Motor neuron (in vitro differentiated cells): ENCODE data around the gene TEPSIN. TPM values are rescaled to one million over a fixed set of nuclear protein-coding genes. Genes with fewer than 3 reads are reported as not detected.

ENCODE experiments used
- ATAC-seq, 8 experiments: fragments of 200-7000 bp; cut with Tn5 transposase; replicated peaks in 6 of 8; 2 replicates each; pipeline ENCODE4 v1.8.0; 2021; ENCODE audit warnings: mild to moderate bottlenecking in 8 of 8, moderate library complexity in 8 of 8
- H3K27ac ChIP-seq, 2 donors: fragments of 250-450 bp; sonication (Bioruptor Pico); 2 replicates each; pipeline ENCODE4 v1.9.0; 2021; ENCODE audit warnings: antibody characterized with exemption in 2 of 2, mild to moderate bottlenecking in 2 of 2, moderate library complexity in 1 of 2
- H3K4me1 ChIP-seq, 2 donors: fragments of 250-450 bp; sonication (Bioruptor Pico); replicated peaks in 1 of 2; 2 replicates each; pipeline ENCODE4 v1.6.1; 2021; ENCODE audit warnings: antibody characterized with exemption in 2 of 2, mild to moderate bottlenecking in 2 of 2, moderate library complexity in 1 of 2
- H3K4me3 ChIP-seq, 5 donors: fragments of 250-450 bp; sonication (Bioruptor Pico); 2 replicates each; pipeline ENCODE4 v1.9.0; 2021; ENCODE audit warnings: antibody characterized with exemption in 5 of 5, mild to moderate bottlenecking in 5 of 5, moderate library complexity in 4 of 5
- WGBS, 10 experiments: fragments of 450-650 bp; shearing (Covaris generic); methylation state at CpG; one replicate each; pipeline ENCODE4 v1.0.0; 2022; 5-methylcytosine and 5-hydroxymethylcytosine counted together
- in situ Hi-C, 9 experiments: fragments of 400-800 bp; cut with MboI; loops; one replicate each; pipeline ENCODE4 v1.15.0; 2021; ENCODE audit warnings: low sequenced_read_pairs in 9 of 9, low pct_unique_long_range_greater_than_20kb in 2 of 9; ENCODE audit not compliant: unreplicated experiment in 9 of 9
- total RNA-seq, 8 experiments: library from RNA; unstranded; fragments of 300-600 nt; gene quantifications; 2 replicates each; pipeline versions ENCODE4 v1.2.3 to v1.2.4, GENCODE V29; 2022

The TEPSIN gene
- total RNA-seq, 8 experiments from 2014 or later = 5.9 to 36.0 (median 10.6) TPM

DNA sequence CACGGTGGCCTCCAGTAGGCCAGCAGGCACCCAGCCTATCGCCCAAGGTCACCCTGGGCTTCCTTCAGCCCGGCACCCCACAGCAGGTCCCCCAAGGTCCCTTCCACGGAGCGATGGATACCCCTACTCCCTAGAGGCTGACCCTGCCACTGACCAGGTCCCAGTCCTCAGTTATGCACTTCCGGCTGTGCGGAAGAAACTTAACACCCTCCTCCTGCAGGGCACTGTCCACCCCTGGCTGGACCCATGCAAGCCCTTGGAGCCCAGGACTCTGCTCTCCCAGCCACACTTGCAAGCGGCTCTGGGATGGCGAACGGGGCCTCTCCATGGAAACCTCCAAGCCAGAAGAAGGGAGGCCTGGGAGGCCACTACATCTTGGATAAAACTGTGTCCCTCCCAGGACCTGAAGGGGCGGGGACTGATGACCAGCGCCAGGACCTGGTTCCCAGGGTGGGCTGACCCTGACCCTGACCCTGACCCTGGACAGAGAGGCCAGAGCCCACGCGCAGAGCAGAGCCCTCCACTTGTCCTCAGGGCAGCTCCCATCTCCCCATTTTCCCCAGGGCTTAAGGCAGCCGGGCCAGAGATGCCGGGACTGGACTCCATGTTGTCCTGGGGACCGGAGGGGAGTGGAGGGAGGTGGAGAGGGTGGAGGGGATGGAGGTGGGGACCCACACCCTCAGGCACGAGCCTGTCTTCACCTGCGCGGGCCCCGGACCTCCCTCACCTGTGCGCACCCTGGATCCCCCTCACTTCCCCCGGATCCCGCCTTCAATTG, 16.8 kb downstream of the TEPSIN start:
- Histone ChIP-seq H3K27ac (no peak overlapping the region), H3K4me3 (peak overlapping the region; percentile 65 to 96 (median 92)), H3K4me1 (peaks cover 14 to 15% of the 10 kb centered on the region in 2 donors)
- peak in 2 of 8 experiments; percentile 2 to 3 for ATAC-seq
- WGBS, 10 experiments = 13 to 67% (median 32%) methylated on average over 1 to 8 of the region's 24 CpGs; no CpG with 5 or more reads in 6 of the 10 experiments
- in situ Hi-C loops = no loop called here

DNA sequence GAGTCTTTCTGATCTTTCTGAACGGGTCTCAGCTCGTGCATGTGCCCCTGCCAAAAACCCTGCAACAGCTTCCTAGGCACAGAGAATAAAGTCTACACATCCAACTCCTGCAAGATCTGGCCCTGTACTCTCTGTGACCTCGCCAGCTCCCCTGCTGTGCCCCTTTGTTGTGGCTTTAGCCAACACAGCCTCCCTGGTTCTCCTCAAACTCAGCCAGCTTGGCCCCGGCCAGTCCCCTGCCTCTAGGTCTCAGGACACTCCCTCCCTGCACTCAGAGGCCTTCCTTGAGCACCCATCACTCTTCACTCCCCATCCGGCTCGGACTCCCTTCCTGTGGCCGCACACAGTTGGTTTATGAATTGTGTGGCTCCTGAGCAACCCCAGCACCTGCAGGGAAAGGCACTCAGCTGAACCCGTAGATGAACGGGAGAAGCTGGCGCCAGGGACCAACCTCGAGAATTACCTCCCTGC, 17.4 kb downstream of the TEPSIN start:
- peak overlapping the region; percentile 65 to 96 (median 92) for H3K4me3 ChIP-seq
- in situ Hi-C loops = no loop called here
- no peak overlapping the region for H3K27ac ChIP-seq
- peaks cover 14 to 15% of the 10 kb centered on the region in 2 donors for H3K4me1 ChIP-seq
- no peak for ATAC-seq
- 0 to 75% (median 25%) methylated on average over 1 to 5 of the region's 11 CpGs; no CpG with 5 or more reads in 4 of the 10 experiments for WGBS, 10 experiments

DNA sequence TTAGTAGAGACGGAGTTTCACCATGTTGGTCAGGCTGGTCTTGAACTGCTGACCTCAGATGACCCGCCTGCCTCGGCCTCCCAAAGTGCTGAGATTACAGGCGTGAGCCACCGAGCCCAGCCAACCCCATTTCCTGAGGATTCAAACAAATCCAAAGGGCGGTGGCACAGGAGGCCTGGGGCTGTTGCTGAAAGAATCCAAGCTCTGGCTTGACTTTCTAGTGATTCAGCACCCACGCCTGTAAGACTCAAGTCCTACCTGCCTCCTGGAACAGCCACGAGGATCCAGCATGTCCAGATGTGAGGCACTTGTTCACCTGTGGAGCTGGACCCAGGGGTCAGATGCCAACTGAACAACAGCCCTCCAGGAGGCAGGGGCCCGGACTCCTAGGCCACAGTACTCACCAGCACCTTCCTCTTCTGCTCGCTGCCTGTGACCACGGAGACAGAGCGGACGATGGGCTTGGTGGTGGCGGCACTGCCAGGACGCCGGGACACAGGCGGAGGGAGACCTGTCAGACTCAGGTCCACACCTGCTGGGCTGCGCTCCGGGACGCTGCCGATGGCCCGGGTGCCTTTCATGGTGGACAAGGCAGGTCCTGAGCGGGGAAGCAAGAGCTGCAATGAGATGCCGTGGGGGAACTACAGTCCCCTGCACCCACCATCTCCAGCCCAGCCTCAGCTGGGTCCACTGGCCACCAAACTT, 19.2 kb downstream of the TEPSIN start:
- 80 to 100% (median 94%) methylated on average over 1 to 6 of the region's 24 CpGs; no CpG with 5 or more reads in 4 of the 10 experiments for WGBS, 10 experiments
- Histone ChIP-seq H3K4me3 (no peak overlapping the region), H3K27ac (no peak overlapping the region), H3K4me1 (peaks cover 14 to 15% of the 10 kb centered on the region in 2 donors)
- in situ Hi-C loops = no loop called here
- no peak for ATAC-seq

DNA sequence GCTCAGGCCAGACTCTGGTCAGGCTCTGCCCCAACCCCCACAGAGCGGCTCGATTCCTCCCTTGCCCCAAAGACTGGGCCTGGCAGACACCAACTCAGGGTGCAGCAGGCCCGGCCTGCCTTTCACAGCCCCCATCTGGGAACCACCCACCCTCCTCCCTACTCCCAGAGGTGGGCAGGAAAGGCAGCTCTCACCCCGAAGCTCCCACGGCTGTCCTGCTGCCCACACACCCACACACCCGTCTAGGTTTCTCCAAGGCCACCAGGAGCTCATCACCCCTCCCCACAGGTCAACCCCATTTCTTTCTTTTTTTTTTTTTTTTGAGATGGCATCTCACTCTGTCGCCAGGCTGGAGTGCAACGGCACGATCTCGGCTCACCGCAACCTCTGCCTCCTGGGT, 19.9 kb downstream of the TEPSIN start:
- Histone ChIP-seq H3K4me1 (peaks cover 14 to 15% of the 10 kb centered on the region in 2 donors), H3K27ac (no peak overlapping the region), H3K4me3 (no peak overlapping the region)
- in situ Hi-C loops = no loop called here
- 95 to 96% methylated on average over 4 to 5 of the region's 11 CpGs; no CpG with 5 or more reads in 8 of the 10 experiments for WGBS, 10 experiments
- no peak for ATAC-seq

DNA sequence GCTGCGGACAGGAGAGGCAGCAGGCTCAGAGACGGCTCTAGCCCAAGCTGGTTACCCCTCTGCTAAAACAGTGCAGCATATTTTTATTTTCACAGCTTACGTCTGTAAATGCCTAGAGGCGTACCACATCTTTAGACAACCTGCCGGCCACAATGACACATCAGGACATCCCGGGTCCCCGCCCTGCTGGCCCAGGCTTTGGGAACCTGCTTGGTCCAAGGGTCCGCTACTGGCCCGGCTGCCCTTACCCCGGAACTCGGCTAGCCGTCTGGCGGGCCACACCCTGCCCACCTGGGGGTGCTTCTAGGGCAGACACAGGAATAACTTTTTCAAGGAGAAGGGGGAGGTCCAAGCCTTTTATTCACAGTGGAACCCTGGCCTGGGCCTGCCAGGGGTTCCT, 20.4 kb downstream of the TEPSIN start:
- H3K4me1 ChIP-seq = peaks cover 10 to 11% of the 10 kb centered on the region in 2 donors
- WGBS, 10 experiments = 80 to 98% (median 90%) methylated on average over 1 to 11 of the region's 13 CpGs; no CpG with 5 or more reads in 6 of the 10 experiments
- in situ Hi-C loops = no loop called here
- no peak overlapping the region for H3K4me3 ChIP-seq
- ATAC-seq = no peak
- H3K27ac ChIP-seq = no peak overlapping the region

DNA sequence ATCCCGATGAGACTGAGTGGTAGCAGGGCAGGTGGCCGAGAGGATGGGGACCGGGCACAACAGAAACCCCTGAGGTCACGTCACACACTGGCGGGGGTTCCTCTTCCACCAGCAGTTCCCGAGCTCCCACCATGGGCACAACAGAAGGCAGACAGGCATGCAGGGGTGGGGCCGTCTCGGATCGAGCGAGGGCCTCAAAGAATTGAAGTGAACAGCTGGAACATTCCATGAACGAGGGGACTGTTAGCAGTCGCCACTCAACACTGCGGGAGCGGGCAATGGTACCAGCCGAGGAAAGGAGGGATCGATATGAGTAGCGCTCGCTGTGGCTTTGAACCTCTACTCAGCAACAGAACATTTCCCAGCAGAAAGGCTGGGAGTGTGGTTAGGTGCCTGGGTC, 21.4 kb downstream of the TEPSIN start:
- H3K27ac ChIP-seq = no peak overlapping the region
- ATAC-seq = no peak
- peaks cover 9 to 10% of the 10 kb centered on the region in 2 donors for H3K4me1 ChIP-seq
- in situ Hi-C loops = no loop called here
- 88% methylated on average over 3 of the region's 18 CpGs; no CpG with 5 or more reads in 9 of the 10 experiments for WGBS, 10 experiments
- no peak overlapping the region for H3K4me3 ChIP-seq

DNA sequence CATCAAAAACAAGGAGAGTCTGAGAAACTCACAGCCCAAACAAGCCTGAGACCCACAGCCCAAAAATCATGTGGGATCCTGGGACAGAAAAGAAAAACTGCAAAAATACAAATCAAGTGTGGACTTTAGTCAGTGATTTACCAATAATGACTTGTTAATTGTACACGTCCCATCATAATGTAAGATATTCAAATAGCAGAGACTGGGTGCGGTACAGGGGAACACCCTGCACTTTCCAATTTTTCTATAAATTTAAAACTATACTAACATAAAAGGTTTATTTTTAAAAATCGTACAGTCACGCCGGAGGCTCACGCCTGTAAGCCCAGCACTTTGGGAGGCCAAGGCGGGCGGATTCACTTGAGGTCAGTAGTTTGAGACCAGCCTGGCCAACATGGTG, 24.9 kb downstream of the TEPSIN start:
- H3K4me1 ChIP-seq = no peaks in the 10 kb centered on the region
- no peak overlapping the region for H3K27ac ChIP-seq
- 0 to 100% (median 86%) methylated on average over 1 to 8 of the region's 8 CpGs; no CpG with 5 or more reads in 1 of the 10 experiments for WGBS, 10 experiments
- peak in 3 of 8 experiments; percentile 66 to 85 (median 82) for ATAC-seq
- in situ Hi-C loops = no loop called here
- H3K4me3 ChIP-seq = no peak overlapping the region

DNA sequence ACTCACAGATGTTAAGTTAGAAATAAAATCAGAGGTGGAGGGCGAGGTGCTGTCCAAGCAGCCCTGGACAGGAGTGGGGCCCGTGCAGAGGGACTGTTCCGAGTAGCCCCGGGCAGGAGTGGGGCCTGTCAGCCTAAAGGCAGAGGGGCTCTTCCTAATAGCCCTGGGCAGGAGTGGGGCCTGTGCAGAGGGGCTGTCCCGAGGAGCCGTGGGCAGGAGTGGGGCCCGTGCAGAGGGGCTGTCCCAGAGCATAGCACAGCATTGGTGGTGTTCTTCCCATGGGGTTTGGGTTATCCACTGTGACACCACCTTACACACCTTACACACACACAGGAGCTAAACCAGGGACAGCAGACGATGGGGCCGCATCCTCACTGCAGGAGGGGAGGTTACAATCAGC, 26.5 kb downstream of the TEPSIN start:
- Histone ChIP-seq H3K4me3 (no peak overlapping the region), H3K27ac (no peak overlapping the region), H3K4me1 (no peaks in the 10 kb centered on the region)
- 68 to 100% (median 85%) methylated on average over 1 to 4 of the region's 9 CpGs; no CpG with 5 or more reads in 6 of the 10 experiments for WGBS, 10 experiments
- peak in 1 of 8 experiments; percentile 11 for ATAC-seq
- in situ Hi-C loops = no loop called here

DNA sequence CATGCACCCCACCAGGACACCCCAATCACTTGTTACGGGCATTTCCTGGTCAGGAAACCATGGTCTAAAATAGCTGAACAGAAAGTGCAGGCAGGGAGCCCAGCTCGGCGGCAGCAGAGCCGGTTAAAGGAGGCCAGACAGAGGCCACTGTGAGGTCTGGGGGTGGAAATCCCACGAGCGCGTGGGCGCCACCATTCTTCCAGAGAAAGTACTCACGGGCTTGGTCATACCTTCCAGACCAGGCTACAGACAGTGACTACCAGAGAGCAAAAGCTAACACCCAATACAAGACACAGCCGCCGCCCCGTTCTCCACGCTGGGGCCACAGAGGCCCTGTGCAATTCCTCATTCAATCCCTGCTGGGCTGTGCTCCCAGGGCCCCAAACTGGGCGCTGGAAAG, 28.0 kb downstream of the TEPSIN start:
- 56 to 87% (median 79%) methylated on average over 1 to 11 of the region's 14 CpGs; no CpG with 5 or more reads in 2 of the 10 experiments for WGBS, 10 experiments
- ATAC-seq = peak in 3 of 8 experiments; percentile 37 to 67 (median 64)
- H3K27ac ChIP-seq = no peak overlapping the region
- in situ Hi-C loops = no loop called here
- H3K4me1 ChIP-seq = no peaks in the 10 kb centered on the region
- no peak overlapping the region for H3K4me3 ChIP-seq

DNA sequence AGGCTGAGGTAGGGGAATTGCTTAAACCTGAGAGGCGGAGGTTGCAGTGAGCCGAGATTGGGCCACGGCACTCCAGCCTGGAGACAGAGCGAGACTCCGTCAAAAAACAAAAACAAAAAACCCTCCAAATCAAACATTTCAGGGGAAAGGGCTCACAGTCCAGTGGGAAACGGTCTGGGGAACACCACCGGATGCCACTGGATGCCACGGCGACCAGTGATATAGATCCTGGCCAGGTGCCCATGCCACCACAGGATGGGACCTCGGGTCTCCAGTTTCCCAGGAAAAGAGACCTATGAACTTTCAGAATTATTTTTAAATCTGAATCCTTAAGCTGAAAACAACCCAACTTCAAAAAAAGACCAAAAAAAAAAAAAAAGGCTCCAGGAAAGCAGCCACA, 28.4 kb downstream of the TEPSIN start:
- peak in 1 of 8 experiments; percentile 47 for ATAC-seq
- H3K27ac ChIP-seq = no peak overlapping the region
- WGBS, 10 experiments = 33 to 100% (median 90%) methylated on average over 1 to 7 of the region's 10 CpGs; no CpG with 5 or more reads in 3 of the 10 experiments
- no peak overlapping the region for H3K4me3 ChIP-seq
- in situ Hi-C loops = no loop called here
- H3K4me1 ChIP-seq = no peaks in the 10 kb centered on the region

DNA sequence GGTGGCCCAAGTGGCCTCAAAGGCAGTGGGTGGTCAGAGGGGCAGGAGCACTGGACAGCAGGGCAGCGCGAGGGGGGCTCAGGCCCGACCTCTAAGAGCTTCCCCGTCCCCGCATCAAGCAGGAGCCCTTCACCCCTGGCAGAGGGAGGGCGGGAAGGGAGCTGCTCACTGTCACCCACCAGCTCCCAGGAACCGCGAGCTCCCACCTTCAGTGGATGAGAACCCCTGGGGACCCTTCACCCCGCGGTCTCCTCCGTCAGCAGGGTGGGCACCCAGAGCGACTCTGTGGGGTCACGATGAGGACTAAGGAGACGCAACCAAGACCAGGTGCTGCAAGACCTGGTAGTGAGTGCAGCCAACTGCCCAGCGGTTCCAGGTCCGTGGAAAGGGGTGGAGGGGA, 29.7 kb downstream of the TEPSIN start:
- Histone ChIP-seq H3K27ac (no peak overlapping the region), H3K4me1 (no peaks in the 10 kb centered on the region), H3K4me3 (no peak overlapping the region)
- no peak for ATAC-seq
- 100% methylated on average over 1 of the region's 16 CpGs; no CpG with 5 or more reads in 9 of the 10 experiments for WGBS, 10 experiments
- in situ Hi-C loops = no loop called here

DNA sequence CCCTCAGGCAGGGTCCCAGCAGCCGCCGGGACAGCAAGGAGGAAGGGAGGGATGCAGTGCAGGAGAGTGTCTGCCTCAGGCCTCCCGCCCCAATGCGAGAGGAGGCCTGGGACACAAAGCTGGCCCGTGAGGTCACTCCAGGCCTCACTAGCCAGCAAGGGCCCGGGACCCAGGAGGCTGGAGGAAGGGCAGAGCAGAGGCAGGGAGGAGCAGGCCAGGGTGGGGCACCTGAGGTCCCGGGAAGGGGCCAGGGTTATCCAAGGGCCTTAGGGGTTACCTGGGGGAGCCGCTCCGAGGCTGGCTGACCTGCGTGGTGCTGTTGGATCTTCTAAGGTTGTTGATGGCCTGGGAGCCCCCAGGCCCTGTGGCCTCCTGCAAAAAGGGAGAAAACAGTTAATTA, 30.2 kb downstream of the TEPSIN start:
- H3K27ac ChIP-seq = no peak overlapping the region
- H3K4me1 ChIP-seq = no peaks in the 10 kb centered on the region
- in situ Hi-C loops = no loop called here
- ATAC-seq = no peak
- WGBS, 10 experiments = 80 to 100% methylated on average over 1 to 3 of the region's 10 CpGs; no CpG with 5 or more reads in 8 of the 10 experiments
- H3K4me3 ChIP-seq = no peak overlapping the region
